Coronary artery (tissue), 2 donors: Measurements from ENCODE around the gene TOX2.

Experiments
- DNase-seq: peaks from one replicate; pipeline ENCODE4 v3.0.0-alpha.2; 2017; ENCODE audit warnings: low spot score
- H3K27ac ChIP-seq, 2 donors: fragments of 200-600 bp; sonication (generic); one replicate each; pipeline ENCODE4 v1.5.1; 2016 to 2019
- H3K4me3 ChIP-seq: fragments of 200-600 bp; sonication (generic); 2 replicates; pipeline ENCODE4 v1.5.1; 2016; ENCODE audit warnings: mild to moderate bottlenecking, moderate library complexity
- CTCF ChIP-seq: fragments of 200-600 bp; sonication (generic); IDR thresholded peaks from one replicate; pipeline ENCODE4 v1.5.1; 2019; ENCODE audit warnings: antibody characterized with exemption

The TOX2 gene

GRCh38 chr20:44117296-44118184 is 202.9 kb downstream of the TOX2 start:
- TF ChIP-seq CTCF, result no peak
- DNase-seq, result peak; percentile 28
- Histone ChIP-seq H3K27ac (peak overlapping the region in 1 of 2 donors; percentile 48), H3K4me3 (no peak overlapping the region)

- TF ChIP-seq CTCF, result no peak
- DNase-seq, result peak; percentile 70
- Histone ChIP-seq H3K4me3 (no peak overlapping the region), H3K27ac (peak overlapping the region in 1 of 2 donors; percentile 48)
Measured at GRCh38 chr20:44118185-44119033, 203.8 kb downstream of the TOX2 start.
